SU-DHL-6 (cell line): Measurements from ENCODE around the gene B3GAT1.
"Not testable (repeated sequence)": the region's sequence is repeated elsewhere in the genome, so short reads cannot be mapped to it uniquely, and the experiment has no call there.

ENCODE experiments used
- EZH2phosphoT487 ChIP-seq: fragments of 200-600 bp; sonication (generic), shearing (Covaris generic); conservative IDR thresholded peaks from 2 replicates; pipeline ENCODE4 v1.6.1; 2018; ENCODE audit warnings: mild to moderate bottlenecking, antibody characterized with exemption, low read length, moderate library complexity, mixed read lengths
- TF ChIP-seq, protein P1 (sequence below): fragments of 200-600 bp; sonication (generic); IDR thresholded peaks from one replicate; pipeline ENCODE4 v1.5.1; 2017; ENCODE audit warnings: antibody characterized with exemption, mild to moderate bottlenecking, low read length, moderate library complexity; ENCODE audit not compliant: insufficient read depth, poor library complexity, severe bottlenecking

DNA sequence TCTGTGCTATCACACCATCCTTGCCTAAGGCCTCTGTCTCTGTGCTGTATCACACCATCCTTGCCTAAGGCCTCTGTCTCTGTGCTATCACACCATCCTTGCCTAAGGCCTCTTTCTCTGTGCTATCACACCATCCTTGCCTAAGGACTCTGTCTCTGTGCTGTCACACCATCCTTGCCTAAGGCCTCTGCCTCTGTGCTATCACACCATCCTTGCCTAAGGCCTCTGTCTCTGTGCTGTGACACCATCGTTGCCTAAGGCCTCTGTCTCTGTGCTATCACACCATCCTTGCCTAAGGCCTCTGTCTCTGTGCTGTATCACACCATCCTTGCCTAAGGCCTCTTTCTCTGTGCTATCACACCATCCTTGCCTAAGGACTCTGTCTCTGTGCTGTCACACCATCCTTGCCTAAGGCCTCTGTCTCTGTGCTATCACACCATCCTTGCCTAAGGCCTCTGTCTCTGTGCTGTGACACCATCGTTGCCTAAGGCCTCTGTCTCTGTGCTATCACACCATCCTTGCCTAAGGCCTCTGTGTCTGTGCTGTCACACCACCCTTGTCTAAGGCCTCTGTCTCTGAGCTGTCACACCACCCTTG is 45.5 kb upstream of the B3GAT1 start:
- not testable (repeated sequence) for TF ChIP-seq EZH2phosphoT487
- TF ChIP-seq, protein P1, sequence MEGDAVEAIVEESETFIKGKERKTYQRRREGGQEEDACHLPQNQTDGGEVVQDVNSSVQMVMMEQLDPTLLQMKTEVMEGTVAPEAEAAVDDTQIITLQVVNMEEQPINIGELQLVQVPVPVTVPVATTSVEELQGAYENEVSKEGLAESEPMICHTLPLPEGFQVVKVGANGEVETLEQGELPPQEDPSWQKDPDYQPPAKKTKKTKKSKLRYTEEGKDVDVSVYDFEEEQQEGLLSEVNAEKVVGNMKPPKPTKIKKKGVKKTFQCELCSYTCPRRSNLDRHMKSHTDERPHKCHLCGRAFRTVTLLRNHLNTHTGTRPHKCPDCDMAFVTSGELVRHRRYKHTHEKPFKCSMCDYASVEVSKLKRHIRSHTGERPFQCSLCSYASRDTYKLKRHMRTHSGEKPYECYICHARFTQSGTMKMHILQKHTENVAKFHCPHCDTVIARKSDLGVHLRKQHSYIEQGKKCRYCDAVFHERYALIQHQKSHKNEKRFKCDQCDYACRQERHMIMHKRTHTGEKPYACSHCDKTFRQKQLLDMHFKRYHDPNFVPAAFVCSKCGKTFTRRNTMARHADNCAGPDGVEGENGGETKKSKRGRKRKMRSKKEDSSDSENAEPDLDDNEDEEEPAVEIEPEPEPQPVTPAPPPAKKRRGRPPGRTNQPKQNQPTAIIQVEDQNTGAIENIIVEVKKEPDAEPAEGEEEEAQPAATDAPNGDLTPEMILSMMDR, result not testable (repeated sequence)
